Neural cell (in vitro differentiated cells): ENCODE measurements around the gene CBLB. TPM values are rescaled to one million over a fixed set of nuclear protein-coding genes. Genes with fewer than 3 reads are reported as not detected.

Experiments
- H2AFZ ChIP-seq: fragments of 200-600, 300-800 bp; sonication (generic), shearing (Covaris generic); 2 replicates; pipeline ENCODE4 v1.6.0; 2014; ENCODE audit warnings: low read depth, mild to moderate bottlenecking, antibody characterized with exemption, low read length, moderate library complexity
- H3F3A ChIP-seq: fragments of 200-600 bp; shearing (Covaris generic); 2 replicates; pipeline ENCODE4 v1.6.1; 2016; ENCODE audit warnings: mild to moderate bottlenecking, moderate library complexity, mixed read lengths, antibody characterized with exemption, low read length; ENCODE audit not compliant: insufficient read depth, poor library complexity, severe bottlenecking
- H3K27ac ChIP-seq: fragments of 200-600, 300-800 bp; sonication (generic), shearing (Covaris generic); 2 replicates; pipeline ENCODE4 v1.5.1; 2014; ENCODE audit warnings: mild to moderate bottlenecking, low read length, moderate library complexity
- H3K27me3 ChIP-seq: fragments of 300-800, 200-600 bp; sonication (generic), shearing (Covaris generic); 2 replicates; pipeline ENCODE4 v1.6.0; 2014; ENCODE audit warnings: mild to moderate bottlenecking, low read depth, low read length, moderate library complexity; ENCODE audit not compliant: insufficient read depth
- H3K36me3 ChIP-seq: fragments of 300-800, 200-600 bp; sonication (generic), shearing (Covaris generic); 2 replicates; pipeline ENCODE4 v1.5.1; 2014; ENCODE audit warnings: mild to moderate bottlenecking, antibody characterized with exemption, low read length, moderate library complexity; ENCODE audit not compliant: insufficient read depth
- H3K4me2 ChIP-seq: fragments of 300-800, 200-600 bp; sonication (generic), shearing (Covaris generic); 2 replicates; pipeline ENCODE4 v1.6.0; 2014; ENCODE audit warnings: mild to moderate bottlenecking, low read length
- H3K4me3 ChIP-seq: fragments of 300-800, 200-600 bp; sonication (generic), shearing (Covaris generic); 2 replicates; pipeline ENCODE4 v1.5.1; 2014; ENCODE audit warnings: mild to moderate bottlenecking, low read length, moderate library complexity
- H3K79me2 ChIP-seq: fragments of 200-600 bp; shearing (Covaris generic); replicated peaks from 2 replicates; pipeline ENCODE4 v1.6.0; 2014; ENCODE audit warnings: mild to moderate bottlenecking, low read length, moderate library complexity; ENCODE audit not compliant: insufficient read depth
- H3K9ac ChIP-seq: fragments of 300-800, 200-600 bp; sonication (generic), shearing (Covaris generic); 2 replicates; pipeline ENCODE4 v1.6.1; 2016; ENCODE audit warnings: mild to moderate bottlenecking, low read length, mixed read lengths
- H3K9me2 ChIP-seq: fragments of 200-600 bp; shearing (Covaris generic); 2 replicates; pipeline ENCODE4 v1.6.1; 2016; ENCODE audit warnings: mild to moderate bottlenecking, low read length, mixed read lengths; ENCODE audit not compliant: insufficient read depth
- H3K9me3 ChIP-seq: fragments of 200-600, 300-800 bp; sonication (generic), shearing (Covaris generic); 2 replicates; pipeline ENCODE4 v1.6.1; 2016; ENCODE audit warnings: mild to moderate bottlenecking, mixed run types, low read length, moderate library complexity, mixed read lengths
- H4K20me1 ChIP-seq: fragments of 200-600 bp; shearing (Covaris generic); 2 replicates; pipeline ENCODE4 v1.6.1; 2016; ENCODE audit warnings: mild to moderate bottlenecking, mixed run types; ENCODE audit not compliant: insufficient read depth
- CTCF ChIP-seq: fragments of 450-650 bp; IDR thresholded peaks from 2 replicates; pipeline ENCODE4 v1.5.1; 2014; ENCODE audit warnings: antibody characterized with exemption, mild to moderate bottlenecking, moderate library complexity; ENCODE audit not compliant: poor library complexity, severe bottlenecking
- EP300 ChIP-seq: fragments of 450-650 bp; conservative IDR thresholded peaks from 2 replicates; pipeline ENCODE4 v1.6.1; 2014; ENCODE audit warnings: antibody characterized with exemption, mild to moderate bottlenecking, moderate library complexity; ENCODE audit not compliant: poor library complexity, severe bottlenecking
- EZH2 ChIP-seq: fragments of 200-600, 300-800 bp; shearing (Covaris generic), sonication (generic); IDR thresholded peaks from 2 replicates; pipeline ENCODE4 v1.6.1; 2014; ENCODE audit warnings: antibody characterized with exemption, low read length, borderline replicate concordance, mild to moderate bottlenecking; ENCODE audit not compliant: insufficient read depth, poor library complexity, severe bottlenecking
- MXI1 ChIP-seq: fragments of 450-650 bp; conservative IDR thresholded peaks from 2 replicates; pipeline ENCODE4 v1.6.1; 2014; ENCODE audit warnings: antibody characterized with exemption, mild to moderate bottlenecking; ENCODE audit not compliant: poor library complexity, severe bottlenecking
- POLR2AphosphoS5 ChIP-seq: IDR thresholded peaks from 2 replicates; pipeline ENCODE4 v1.6.1; 2012
- RAD21 ChIP-seq: fragments of 450-650 bp; conservative IDR thresholded peaks from 2 replicates; pipeline ENCODE4 v1.6.1; 2014; ENCODE audit warnings: antibody characterized with exemption, mild to moderate bottlenecking, moderate library complexity
- REST ChIP-seq: IDR thresholded peaks from 2 replicates; pipeline ENCODE4 v1.6.1; 2012; ENCODE audit warnings: borderline replicate concordance
- SMC3 ChIP-seq: fragments of 450-650 bp; conservative IDR thresholded peaks from 2 replicates; pipeline ENCODE4 v1.6.1; 2014; ENCODE audit warnings: antibody characterized with exemption, mild to moderate bottlenecking, moderate library complexity; ENCODE audit not compliant: poor library complexity
- TAF1 ChIP-seq: IDR thresholded peaks from 2 replicates; pipeline ENCODE4 v1.6.1; 2012; ENCODE audit warnings: low read depth
- polyA plus RNA-seq: library from polyadenylated mRNA; depleted of rRNA; stranded (reverse); fragments of >200 nt; gene quantifications from 2 replicates; pipeline ENCODE4 v1.2.3, GENCODE V29; 2014

CBLB gene
- polyA plus RNA-seq, 1 donor from 2014 or later: 36.4 TPM

GRCh38 chr3:105745046-105745445 is 123.8 kb downstream of the CBLB start:
- Histone ChIP-seq H3K27ac (no peak overlapping the region), H3K9me3 (no peaks in the 10 kb centered on the region), H3K4me3 (no peak overlapping the region), H3K27me3 (no peaks in the 10 kb centered on the region), H3K79me2 (no peaks in the 10 kb centered on the region), H2AFZ (no peak overlapping the region), H3K36me3 (peaks cover 4% of the 10 kb centered on the region), H3K4me2 (no peak overlapping the region), H3K9ac (no peak overlapping the region), H4K20me1 (no peaks in the 10 kb centered on the region), H3K9me2 (no peaks in the 10 kb centered on the region), H3F3A (no peaks in the 10 kb centered on the region)
- TF ChIP-seq EP300 (no peak), RAD21 (no peak), REST (no peak), SMC3 (no peak), POLR2AphosphoS5 (no peak), TAF1 (no peak), EZH2 (no peak), CTCF (no peak), MXI1 (no peak)

- Histone ChIP-seq H3K36me3 (peaks cover 7% of the 10 kb centered on the region), H3K27ac (no peak overlapping the region), H3K4me2 (no peak overlapping the region), H3K27me3 (no peaks in the 10 kb centered on the region), H3K4me3 (no peak overlapping the region), H2AFZ (no peak overlapping the region), H3K9ac (no peak overlapping the region), H3K79me2 (no peaks in the 10 kb centered on the region), H3K9me2 (no peaks in the 10 kb centered on the region), H3K9me3 (no peaks in the 10 kb centered on the region), H3F3A (no peaks in the 10 kb centered on the region), H4K20me1 (no peaks in the 10 kb centered on the region)
- TF ChIP-seq POLR2AphosphoS5: no peak
- TF ChIP-seq EP300: no peak
- TF ChIP-seq SMC3: no peak
- TF ChIP-seq RAD21: no peak
These were observed 124.6 kb downstream of the CBLB start for GRCh38 chr3:105744202-105744601.

GRCh38 chr3:105733356-105733755 is 135.5 kb downstream of the CBLB start:
- Histone ChIP-seq H3K36me3 (no peaks in the 10 kb centered on the region), H3K9me3 (no peaks in the 10 kb centered on the region), H3K27me3 (no peaks in the 10 kb centered on the region), H3K9ac (no peak overlapping the region), H3K27ac (no peak overlapping the region), H3K79me2 (no peaks in the 10 kb centered on the region), H3K4me2 (no peak overlapping the region), H3F3A (no peaks in the 10 kb centered on the region), H2AFZ (no peak overlapping the region), H3K4me3 (no peak overlapping the region), H3K9me2 (no peaks in the 10 kb centered on the region), H4K20me1 (no peaks in the 10 kb centered on the region)
- TF ChIP-seq REST (no peak), SMC3 (no peak), CTCF (no peak), POLR2AphosphoS5 (no peak), RAD21 (no peak), MXI1 (no peak), TAF1 (no peak), EP300 (no peak), EZH2 (no peak)
